H9 (cell line): ENCODE data around the gene APPL2. TPM values are rescaled to one million over a fixed set of nuclear protein-coding genes. Genes with fewer than 3 reads are reported as not detected.

Experiments used
- DNase-seq: peaks from one replicate; pipeline ENCODE4 v3.0.0-alpha.2; 2017
- H2AFZ ChIP-seq: one replicate; pipeline ENCODE4 v1.6.1; 2013; ENCODE audit warnings: mild to moderate bottlenecking, low read length, control low read depth, moderate library complexity
- H2AK5ac ChIP-seq: 2 replicates; pipeline ENCODE4 v1.6.1; 2013; ENCODE audit warnings: low read length, control low read depth, mixed read lengths; ENCODE audit not compliant: insufficient read length
- H2BK120ac ChIP-seq: one replicate; pipeline ENCODE4 v1.6.1; 2013; ENCODE audit warnings: low read depth, mild to moderate bottlenecking, low read length, control low read depth, inconsistent platforms; ENCODE audit not compliant: poor library complexity, severe bottlenecking
- H2BK12ac ChIP-seq: 2 replicates; pipeline ENCODE4 v1.6.1; 2013; ENCODE audit warnings: low read length, control low read depth, mixed read lengths, low read depth; ENCODE audit not compliant: insufficient read length
- H2BK15ac ChIP-seq: 2 replicates; pipeline ENCODE4 v1.6.1; 2013; ENCODE audit warnings: low read depth, low read length, control low read depth
- H2BK20ac ChIP-seq: one replicate; pipeline ENCODE4 v1.6.1; 2013; ENCODE audit warnings: low read depth, mild to moderate bottlenecking, low read length, control low read depth, inconsistent platforms; ENCODE audit not compliant: poor library complexity, severe bottlenecking
- H2BK5ac ChIP-seq: 2 replicates; pipeline ENCODE4 v1.6.1; 2013; ENCODE audit warnings: low read length, control low read depth, mixed read lengths; ENCODE audit not compliant: insufficient read length
- H3K14ac ChIP-seq: 2 replicates; pipeline ENCODE4 v1.6.1; 2013; ENCODE audit warnings: low read length, control low read depth; ENCODE audit not compliant: insufficient read depth
- H3K18ac ChIP-seq: 2 replicates; pipeline ENCODE4 v1.6.1; 2013; ENCODE audit warnings: low read depth, mild to moderate bottlenecking, mixed read lengths, low read length, control low read depth; ENCODE audit not compliant: insufficient read length
- H3K23ac ChIP-seq: 2 replicates; pipeline ENCODE4 v1.6.1; 2013; ENCODE audit warnings: low read length, control low read depth, mixed read lengths, low read depth; ENCODE audit not compliant: insufficient read length
- H3K23me2 ChIP-seq: 2 replicates; pipeline ENCODE4 v1.6.1; 2013; ENCODE audit warnings: low read depth, mild to moderate bottlenecking, mixed read lengths, low read length, control low read depth; ENCODE audit not compliant: insufficient read length, poor library complexity, severe bottlenecking
- H3K27ac ChIP-seq: 2 replicates; pipeline ENCODE4 v1.5.1; 2013; ENCODE audit warnings: low read length, control low read depth, mixed read lengths, low read depth; ENCODE audit not compliant: insufficient read length
- H3K27me3 ChIP-seq: 2 replicates; pipeline ENCODE4 v1.6.1; 2013; ENCODE audit warnings: low read length, control low read depth, inconsistent platforms; ENCODE audit not compliant: insufficient read depth
- H3K4ac ChIP-seq: 2 replicates; pipeline ENCODE4 v1.6.1; 2013; ENCODE audit warnings: low read depth, mild to moderate bottlenecking, control low read depth, inconsistent platforms, low read length, moderate library complexity
- H3K4me1 ChIP-seq: 2 replicates; pipeline ENCODE4 v1.6.1; 2013; ENCODE audit warnings: low read length, control low read depth, inconsistent platforms; ENCODE audit not compliant: insufficient read depth
- H3K4me2 ChIP-seq: 2 replicates; pipeline ENCODE4 v1.6.1; 2013; ENCODE audit warnings: low read length, control low read depth, mixed read lengths; ENCODE audit not compliant: insufficient read length, insufficient read depth
- H3K56ac ChIP-seq: 2 replicates; pipeline ENCODE4 v1.6.1; 2013; ENCODE audit warnings: low read depth, mild to moderate bottlenecking, mixed read lengths, low read length, control low read depth; ENCODE audit not compliant: insufficient read length
- H3K79me1 ChIP-seq: 2 replicates; pipeline ENCODE4 v1.6.1; 2013; ENCODE audit warnings: low read depth, mild to moderate bottlenecking, moderate library complexity, low read length, control low read depth, inconsistent platforms; ENCODE audit not compliant: insufficient read depth, poor library complexity, severe bottlenecking
- H3K79me2 ChIP-seq: 2 replicates; pipeline ENCODE4 v1.6.1; 2013; ENCODE audit warnings: low read length, control low read depth, inconsistent platforms; ENCODE audit not compliant: insufficient read depth
- H3K9ac ChIP-seq: 2 replicates; pipeline ENCODE4 v1.6.1; 2013; ENCODE audit warnings: low read length, control low read depth, mixed read lengths; ENCODE audit not compliant: insufficient read length; ENCODE audit errors: extremely low read depth
- H3K9me3 ChIP-seq: one replicate; pipeline ENCODE4 v1.6.1; 2013; ENCODE audit warnings: low read depth, low read length, inconsistent platforms; ENCODE audit not compliant: control insufficient read depth
- H3T11ph ChIP-seq: one replicate; pipeline ENCODE4 v1.6.1; 2013; ENCODE audit warnings: mild to moderate bottlenecking, low read length, control low read depth, inconsistent platforms
- H4K20me1 ChIP-seq: one replicate; pipeline ENCODE4 v1.6.1; 2013; ENCODE audit not compliant: control insufficient read depth, insufficient read length, insufficient read depth
- H4K5ac ChIP-seq: 2 replicates; pipeline ENCODE4 v1.6.1; 2013; ENCODE audit warnings: low read depth, mild to moderate bottlenecking, mixed read lengths, low read length, control low read depth; ENCODE audit not compliant: insufficient read length
- H4K8ac ChIP-seq: replicated peaks from 2 replicates; pipeline ENCODE4 v1.6.1; 2013; ENCODE audit warnings: low read length, control low read depth, mixed read lengths, low read depth; ENCODE audit not compliant: insufficient read length
- H4K91ac ChIP-seq: 2 replicates; pipeline ENCODE4 v1.6.1; 2013; ENCODE audit warnings: low read depth, mild to moderate bottlenecking, moderate library complexity, mixed read lengths, low read length, control low read depth; ENCODE audit not compliant: insufficient read length
- H3K27ac Mint-ChIP-seq, 3 experiments: 2 replicates in 2 of 3; 3 replicates in 1 of 3; pipeline ENCODE4 v1.8.0; 2020 to 2021; ENCODE audit warnings: mixed read lengths in 3 of 3, mild to moderate bottlenecking in 1 of 3, moderate library complexity in 1 of 3
- H3K27me3 Mint-ChIP-seq: 2 replicates; pipeline ENCODE4 v1.8.0; 2021; ENCODE audit warnings: low read depth, mild to moderate bottlenecking, moderate library complexity, mixed read lengths
- H3K36me3 Mint-ChIP-seq, 3 experiments: 2 replicates in 2 of 3; 3 replicates in 1 of 3; pipeline ENCODE4 v1.8.0; 2020 to 2021; ENCODE audit warnings: low read depth in 3 of 3, mixed read lengths in 3 of 3; ENCODE audit not compliant: insufficient read depth in 1 of 3
- H3K4me1 Mint-ChIP-seq, 2 experiments: 2 replicates each; pipeline ENCODE4 v1.8.0; 2020; ENCODE audit warnings: mixed read lengths in 2 of 2
- H3K4me3 Mint-ChIP-seq, 2 experiments: 2 replicates in 1 of 2; 3 replicates in 1 of 2; pipeline ENCODE4 v1.8.0; 2020 to 2021; ENCODE audit warnings: mild to moderate bottlenecking in 2 of 2, mixed read lengths in 2 of 2, moderate library complexity in 1 of 2
- H3K9me3 Mint-ChIP-seq, 2 experiments: 2 replicates in 1 of 2; 3 replicates in 1 of 2; pipeline ENCODE4 v1.8.0; 2020; ENCODE audit warnings: mild to moderate bottlenecking in 2 of 2, mixed read lengths in 2 of 2, moderate library complexity in 1 of 2
- CTCF ChIP-seq: fragments of 200-600 bp; sonication (generic); conservative IDR thresholded peaks from 3 replicates; pipeline ENCODE4 v1.8.0; 2021; ENCODE audit warnings: antibody characterized with exemption, mild to moderate bottlenecking
- WGBS: extraction: QIAGEN DNeasy Blood & Tissue Kit; methylation state at CpG from one replicate; pipeline ENCODE4 v1.1.7; 2013; ENCODE audit warnings: missing lambda C conversion rate, low lambda C conversion rate, mixed read lengths; ENCODE audit not compliant: insufficient read length; ENCODE audit errors: extremely low coverage; 5-methylcytosine and 5-hydroxymethylcytosine counted together
- total RNA-seq: library from RNA; stranded (reverse); gene quantifications from 2 replicates; pipeline ENCODE4 v1.2.1, GENCODE V29; 2021

Gene APPL2
- total RNA-seq, 1 experiment from 2014 or later: 18.5 TPM

GRCh38 chr12:105224399-105224798 lies 11.6 kb downstream of the APPL2 start:
- H3K36me3 Mint-ChIP-seq: peaks cover 8 to 34% (median 27%) of the 10 kb centered on the region in 3 experiments; a peak in 6 of 7 replicates
- Histone ChIP-seq H2BK12ac (no peak overlapping the region), H3K9me3 (no peaks in the 10 kb centered on the region), H4K5ac (no peak overlapping the region), H3K23me2 (no peaks in the 10 kb centered on the region), H2BK20ac (no peak overlapping the region), H3K18ac (no peak overlapping the region), H2AFZ (no peak overlapping the region), H3K4me2 (no peak overlapping the region), H3K4me1 (no peaks in the 10 kb centered on the region), H3K14ac (no peak overlapping the region), H4K91ac (no peak overlapping the region), H3K56ac (no peak overlapping the region), H2BK15ac (no peak overlapping the region), H4K20me1 (no peaks in the 10 kb centered on the region), H4K8ac (no peak overlapping the region), H3K27me3 (no peaks in the 10 kb centered on the region), H3K79me2 (no peaks in the 10 kb centered on the region), H3K23ac (no peak overlapping the region), H3T11ph (no peak overlapping the region), H2AK5ac (no peak overlapping the region), H3K27ac (no peak overlapping the region), H3K4ac (no peak overlapping the region), H2BK5ac (no peak overlapping the region), H3K9ac (no peak overlapping the region), H2BK120ac (no peak overlapping the region), H3K79me1 (no peaks in the 10 kb centered on the region)
- DNase-seq: no peak
- TF ChIP-seq CTCF: no peak
- peaks cover 6 to 11% of the 10 kb centered on the region in 2 experiments for H3K4me1 Mint-ChIP-seq
- H3K9me3 Mint-ChIP-seq: no peaks in the 10 kb centered on the region
- H3K27ac Mint-ChIP-seq: no peak overlapping the region
- H3K27me3 Mint-ChIP-seq: no peaks in the 10 kb centered on the region
- H3K4me3 Mint-ChIP-seq: no peak overlapping the region
- no CpG with 5 or more reads among the region's 4 CpGs for WGBS
